PC-9 (cell line): ENCODE data around the gene MRPL49.

Source experiments
- EZH2 ChIP-seq: fragments of 200-600 bp; sonication (generic); IDR thresholded peaks from 2 replicates; pipeline ENCODE4 v1.8.0; 2017; ENCODE audit warnings: antibody characterized with exemption, low read depth
- TF ChIP-seq, protein P1 (sequence below): fragments of 200-600 bp; sonication (generic); conservative IDR thresholded peaks from 2 replicates; pipeline ENCODE4 v1.6.1; 2017; ENCODE audit warnings: mixed run types, antibody characterized with exemption, mild to moderate bottlenecking, moderate library complexity

DNA sequence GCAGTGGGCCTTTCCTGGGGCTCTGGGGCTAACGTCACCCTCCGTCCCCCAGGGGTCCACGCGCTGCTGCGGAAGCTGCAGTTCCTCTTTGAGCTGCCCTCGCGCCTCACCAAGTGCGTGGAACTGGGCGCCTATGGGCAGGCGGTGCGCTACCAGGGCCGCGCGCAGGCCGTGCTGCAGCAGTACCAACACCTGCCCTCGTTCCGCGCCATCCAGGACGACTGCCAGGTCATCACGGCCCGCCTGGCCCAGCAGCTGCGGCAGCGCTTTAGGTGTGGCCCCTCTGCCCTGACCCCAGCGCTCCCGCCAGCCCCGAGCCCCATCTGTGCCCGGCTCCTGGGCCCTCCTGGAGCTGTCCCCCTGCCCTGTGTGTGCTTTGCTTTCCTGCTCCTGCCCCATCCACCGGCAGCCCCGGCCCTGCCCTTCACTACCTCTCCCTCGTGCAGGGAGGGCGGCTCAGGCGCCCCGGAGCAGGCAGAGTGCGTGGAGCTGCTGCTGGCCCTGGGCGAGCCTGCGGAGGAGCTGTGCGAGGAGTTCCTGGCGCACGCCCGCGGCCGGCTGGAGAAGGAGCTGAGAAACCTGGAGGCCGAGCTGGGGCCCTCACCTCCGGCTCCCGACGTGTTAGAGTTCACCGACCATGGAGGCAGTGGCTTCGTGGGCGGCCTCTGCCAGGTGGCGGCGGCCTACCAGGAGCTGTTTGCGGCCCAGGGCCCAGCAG is 14.2 kb upstream of the MRPL49 start:
- TF ChIP-seq, protein P1, sequence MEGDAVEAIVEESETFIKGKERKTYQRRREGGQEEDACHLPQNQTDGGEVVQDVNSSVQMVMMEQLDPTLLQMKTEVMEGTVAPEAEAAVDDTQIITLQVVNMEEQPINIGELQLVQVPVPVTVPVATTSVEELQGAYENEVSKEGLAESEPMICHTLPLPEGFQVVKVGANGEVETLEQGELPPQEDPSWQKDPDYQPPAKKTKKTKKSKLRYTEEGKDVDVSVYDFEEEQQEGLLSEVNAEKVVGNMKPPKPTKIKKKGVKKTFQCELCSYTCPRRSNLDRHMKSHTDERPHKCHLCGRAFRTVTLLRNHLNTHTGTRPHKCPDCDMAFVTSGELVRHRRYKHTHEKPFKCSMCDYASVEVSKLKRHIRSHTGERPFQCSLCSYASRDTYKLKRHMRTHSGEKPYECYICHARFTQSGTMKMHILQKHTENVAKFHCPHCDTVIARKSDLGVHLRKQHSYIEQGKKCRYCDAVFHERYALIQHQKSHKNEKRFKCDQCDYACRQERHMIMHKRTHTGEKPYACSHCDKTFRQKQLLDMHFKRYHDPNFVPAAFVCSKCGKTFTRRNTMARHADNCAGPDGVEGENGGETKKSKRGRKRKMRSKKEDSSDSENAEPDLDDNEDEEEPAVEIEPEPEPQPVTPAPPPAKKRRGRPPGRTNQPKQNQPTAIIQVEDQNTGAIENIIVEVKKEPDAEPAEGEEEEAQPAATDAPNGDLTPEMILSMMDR, result no peak
- no peak for TF ChIP-seq EZH2
